Omental fat pad (tissue), 4 donors: Measurements from ENCODE around the gene EGLN1. TPM values are rescaled to one million over a fixed set of nuclear protein-coding genes. Genes with fewer than 3 reads are reported as not detected.

Experiments used
- ATAC-seq: fragments of 150-250 bp; one replicate; pipeline ENCODE4 v1.9.1; 2016; ENCODE audit warnings: mild to moderate bottlenecking, moderate library complexity; ENCODE audit not compliant: low FRiP score
- DNase-seq: peaks from one replicate; pipeline ENCODE4 v3.0.0-alpha.2; 2019; ENCODE audit warnings: low spot score
- CTCF ChIP-seq, 3 donors: fragments of 450-650 bp; IDR thresholded peaks; one replicate each; pipeline ENCODE4 v1.5.1; 2016 to 2017; ENCODE audit warnings: antibody characterized with exemption in 3 of 3, mild to moderate bottlenecking in 3 of 3, moderate library complexity in 2 of 3
- total RNA-seq, 4 donors: library from RNA; depleted of rRNA; stranded (reverse); fragments of >200 nt; gene quantifications; one replicate each; pipeline ENCODE4 v1.1.0, GENCODE V29; 2016

The EGLN1 gene
- total RNA-seq, 4 donors from 2014 or later, result 24.6 to 48.2 (median 37.2) TPM

DNA sequence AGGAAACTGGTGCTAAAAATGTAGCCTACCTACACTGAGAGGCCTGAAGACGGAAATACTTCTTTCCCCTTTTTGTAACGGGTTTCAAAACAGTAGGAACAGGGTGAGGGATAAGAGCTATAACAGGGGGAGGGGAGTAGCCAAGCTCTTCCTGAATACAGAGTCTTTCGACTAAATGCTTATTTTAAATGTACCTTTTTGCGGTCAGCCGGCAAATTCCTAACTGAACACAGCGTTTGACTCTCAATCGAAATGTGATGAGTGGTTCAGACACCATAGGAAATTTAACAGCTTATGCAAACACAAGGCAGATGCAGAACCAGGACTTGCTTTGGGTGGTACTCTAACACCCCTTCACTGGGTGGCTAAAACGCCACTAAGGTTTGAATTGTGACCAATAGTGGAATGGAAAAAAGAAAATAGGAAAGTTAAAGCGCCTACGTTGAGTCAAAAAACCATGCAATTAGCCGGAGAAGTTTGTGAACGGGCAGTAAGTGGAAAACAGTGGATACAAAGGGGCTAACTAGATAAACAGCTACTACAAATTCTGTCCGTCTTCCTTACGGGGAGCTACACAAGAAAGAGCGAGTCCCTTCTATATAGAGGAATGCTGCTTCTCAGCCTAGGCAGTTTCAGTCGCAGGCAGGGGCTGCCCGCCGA is 1.7 kb downstream of the EGLN1 start:
- ATAC-seq, result no peak
- no peak for TF ChIP-seq CTCF (IDR thresholded peaks at IDR 0.05)
- DNase-seq, result no peak

DNA sequence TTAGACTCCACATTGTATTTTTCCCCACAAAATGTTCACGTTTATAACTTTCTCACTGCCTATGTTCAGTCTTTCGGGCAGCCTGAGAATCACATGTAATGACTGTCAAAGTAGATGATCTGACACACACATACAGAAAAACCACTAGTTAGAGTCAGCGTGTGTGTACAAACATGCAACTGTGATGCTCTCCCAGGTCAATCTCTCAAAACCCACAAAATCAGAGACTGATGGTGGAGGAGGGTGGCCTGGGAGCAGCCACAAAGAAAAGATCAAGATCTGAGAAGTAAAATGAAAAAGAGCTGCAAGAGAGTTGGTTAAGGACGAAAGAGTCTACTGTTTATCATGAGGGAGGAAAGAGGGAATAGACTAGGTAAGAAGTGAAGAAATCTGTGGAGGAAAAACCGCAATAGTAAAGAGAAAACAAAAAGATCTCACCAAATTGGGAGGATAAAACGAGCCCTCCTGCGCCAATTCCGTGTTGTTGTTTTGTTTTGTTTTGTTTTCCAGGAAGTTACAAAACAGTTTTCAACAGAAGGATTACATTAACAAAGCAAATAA is 2.3 kb downstream of the EGLN1 start:
- TF ChIP-seq CTCF (IDR thresholded peaks at IDR 0.05), result no peak
- no peak for ATAC-seq
- DNase-seq, result no peak

DNA sequence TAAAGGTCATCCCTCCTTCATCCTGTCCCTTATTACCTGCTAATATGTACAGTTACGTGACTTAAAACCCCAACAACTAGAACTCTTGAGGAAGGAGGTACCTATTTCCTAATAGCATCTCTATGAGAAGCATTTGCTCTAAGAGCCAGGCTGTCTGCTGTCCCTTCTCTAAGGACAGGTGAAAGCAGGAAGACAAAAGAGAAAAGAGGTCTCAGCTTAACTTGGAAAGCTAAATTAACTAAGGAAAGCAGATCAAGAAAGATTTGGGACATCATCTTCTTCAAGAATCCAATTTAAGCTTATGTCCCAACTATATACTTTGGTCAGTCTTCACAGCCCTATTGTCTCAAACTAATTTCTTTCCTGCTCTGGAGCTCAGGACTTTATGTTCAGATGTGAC is 2.9 kb downstream of the EGLN1 start:
- no peak for DNase-seq
- no peak for TF ChIP-seq CTCF (IDR thresholded peaks at IDR 0.05)
- no peak for ATAC-seq

- TF ChIP-seq CTCF (IDR thresholded peaks at IDR 0.05), result no peak
- DNase-seq, result no peak
- ATAC-seq, result no peak
These were observed 3.4 kb downstream of the EGLN1 start for GRCh38 chr1:231418741-231419107.

DNA sequence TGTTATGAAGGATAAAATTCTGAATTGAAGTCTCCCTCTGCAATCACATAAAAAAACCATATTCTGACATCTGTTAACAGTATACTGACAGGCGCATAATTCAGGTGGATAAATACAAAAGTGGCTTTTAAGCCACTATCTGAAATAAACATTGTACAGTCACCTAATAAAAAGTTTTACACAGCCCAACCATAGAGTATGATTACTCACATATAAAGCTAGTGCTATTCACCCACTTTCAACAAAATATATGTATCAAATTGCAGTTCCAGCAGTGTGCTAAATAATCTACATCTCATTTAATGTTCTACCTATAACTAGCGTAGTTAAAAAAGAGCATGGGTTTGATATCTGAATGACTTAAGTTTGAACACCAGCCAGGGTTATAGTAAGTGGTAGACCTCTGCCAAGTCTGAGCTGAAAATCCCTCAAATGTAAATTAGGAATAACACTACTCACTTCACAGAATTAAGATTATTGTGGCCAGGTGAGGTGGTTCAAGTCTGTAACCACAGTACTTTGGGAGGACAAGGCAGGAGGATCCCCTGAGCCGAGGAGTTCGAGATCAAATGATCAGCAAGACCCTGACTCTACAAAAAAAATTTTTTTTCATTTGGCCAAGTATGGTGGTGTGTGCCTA is 3.9 kb downstream of the EGLN1 start:
- TF ChIP-seq CTCF (IDR thresholded peaks at IDR 0.05), result no peak
- no peak for DNase-seq
- ATAC-seq, result no peak

DNA sequence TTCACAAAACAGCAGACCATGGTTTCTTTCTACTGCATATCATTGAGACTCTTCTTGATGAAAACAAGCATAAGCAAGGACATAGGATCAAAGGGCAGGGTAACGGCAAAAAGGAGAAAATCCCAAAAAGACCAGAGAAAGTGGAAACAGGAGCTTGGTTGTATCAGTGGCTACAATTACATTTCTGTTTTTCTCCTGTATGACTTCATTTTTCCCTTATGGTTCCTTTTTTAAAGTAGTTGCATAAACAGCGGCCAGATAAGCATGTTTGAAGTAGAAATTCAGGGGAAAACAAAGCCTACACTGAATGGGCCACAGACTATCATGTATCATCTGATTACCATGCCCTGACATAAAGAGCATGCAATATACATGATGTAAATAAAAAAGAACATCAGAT is 4.6 kb downstream of the EGLN1 start:
- no peak for TF ChIP-seq CTCF (IDR thresholded peaks at IDR 0.05)
- ATAC-seq, result no peak
- DNase-seq, result no peak

DNA sequence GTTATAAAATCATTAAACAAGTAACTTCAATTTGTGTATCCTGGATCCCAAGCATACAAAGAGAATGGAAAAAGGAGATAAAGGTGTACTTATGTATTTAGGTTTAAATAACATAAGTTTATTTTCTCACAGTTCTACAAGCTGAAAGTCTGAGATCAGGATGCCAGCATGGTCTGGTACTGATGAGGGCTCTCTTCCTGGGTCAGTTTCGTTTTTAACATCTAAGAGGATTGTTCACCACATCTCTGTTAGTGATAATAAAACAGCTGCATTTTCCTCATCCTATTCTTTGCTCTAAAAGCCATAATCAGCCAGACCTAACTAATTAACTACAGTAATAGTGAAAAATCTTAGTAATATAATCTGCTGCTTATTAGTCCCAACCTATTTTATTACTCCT is 5.2 kb downstream of the EGLN1 start:
- ATAC-seq (no peak), DNase-seq (no peak)
- TF ChIP-seq CTCF (IDR thresholded peaks at IDR 0.05), result no peak
